Astrocyte of the hippocampus (primary cell): ENCODE results near the gene SUCLA2.
"Not testable (repeated sequence)": the region's sequence is repeated elsewhere in the genome, so short reads cannot be mapped to it uniquely, and the experiment has no call there.

ENCODE experiments used
- DNase-seq: peaks from one replicate; pipeline ENCODE4 v3.0.0; 2011; ENCODE audit warnings: low read depth, low spot score

Gene SUCLA2

GRCh38 chr13:48001114-48001881 is at the start of gene SUCLA2:
TSS of gene SUCLA2 (minus strand) at chr13:48001273. CDS start at chr13:48001269, 4 bp downstream.
- DNase-seq = peak; percentile 98

- DNase-seq = no peak
Measured at GRCh38 chr13:48050550-48050949, 49.5 kb upstream of the SUCLA2 start.

GRCh38 chr13:48043789-48044503 is 42.9 kb upstream of the SUCLA2 start:
- peak; percentile 55 for DNase-seq

GRCh38 chr13:48042894-48043293 is 41.8 kb upstream of the SUCLA2 start:
- no peak for DNase-seq

- no peak for DNase-seq
Measured at GRCh38 chr13:48040896-48041295, 39.8 kb upstream of the SUCLA2 start.

GRCh38 chr13:48040049-48040448 is 39.0 kb upstream of the SUCLA2 start:
- no peak for DNase-seq

GRCh38 chr13:48038761-48039160 is 37.7 kb upstream of the SUCLA2 start:
- no peak for DNase-seq

- DNase-seq = peak; percentile 99
Measured at GRCh38 chr13:48037346-48038173, 36.5 kb upstream of the SUCLA2 start, which contains the start of gene NUDT15. TSS of gene NUDT15 (plus strand) at chr13:48037726. CDS start at chr13:48037747, 21 bp downstream.

- no peak for DNase-seq
Measured at GRCh38 chr13:48029859-48030258, 28.8 kb upstream of the SUCLA2 start.

GRCh38 chr13:48028066-48028465 is 27.0 kb upstream of the SUCLA2 start:
- no peak for DNase-seq

GRCh38 chr13:48019796-48020195 is 18.7 kb upstream of the SUCLA2 start:
- DNase-seq = no peak

GRCh38 chr13:48018637-48019036 is 17.6 kb upstream of the SUCLA2 start:
- no peak for DNase-seq

GRCh38 chr13:48014359-48014758 is 13.3 kb upstream of the SUCLA2 start:
- DNase-seq = no peak

- no peak for DNase-seq
Measured at GRCh38 chr13:48012668-48013067, 11.6 kb upstream of the SUCLA2 start.

GRCh38 chr13:48010698-48011097 is 9.6 kb upstream of the SUCLA2 start:
- DNase-seq = no peak

- DNase-seq = peak; percentile 73
Measured at GRCh38 chr13:48009284-48009683, 8.2 kb upstream of the SUCLA2 start.

GRCh38 chr13:48006396-48006795 is 5.3 kb upstream of the SUCLA2 start:
- DNase-seq = peak; percentile 5

GRCh38 chr13:48004201-48004600 is 3.1 kb upstream of the SUCLA2 start:
- no peak for DNase-seq

GRCh38 chr13:48001999-48002398 is 926 bp upstream of the SUCLA2 start:
- DNase-seq = not testable (repeated sequence)

GRCh38 chr13:48000559-48001113 is 437 bp downstream of the SUCLA2 start:
- no peak for DNase-seq

- DNase-seq = no peak
Measured at GRCh38 chr13:47999973-48000372, 1.1 kb downstream of the SUCLA2 start.

- no peak for DNase-seq
Measured at GRCh38 chr13:47997384-47997783, 3.7 kb downstream of the SUCLA2 start.
